GM12874 (cell line): Measurements from ENCODE around the gene TICAM1.
A peak's percentile ranks its signal among the peaks of the same experiment; 100 is the strongest.

ENCODE experiments used
- TF ChIP-seq, protein P1 (sequence below): IDR thresholded peaks from 2 replicates; pipeline ENCODE4 v1.5.1; 2011; ENCODE audit warnings: low read depth, mild to moderate bottlenecking, control low read depth, low read length, moderate library complexity; ENCODE audit not compliant: insufficient read depth

Gene TICAM1

DNA sequence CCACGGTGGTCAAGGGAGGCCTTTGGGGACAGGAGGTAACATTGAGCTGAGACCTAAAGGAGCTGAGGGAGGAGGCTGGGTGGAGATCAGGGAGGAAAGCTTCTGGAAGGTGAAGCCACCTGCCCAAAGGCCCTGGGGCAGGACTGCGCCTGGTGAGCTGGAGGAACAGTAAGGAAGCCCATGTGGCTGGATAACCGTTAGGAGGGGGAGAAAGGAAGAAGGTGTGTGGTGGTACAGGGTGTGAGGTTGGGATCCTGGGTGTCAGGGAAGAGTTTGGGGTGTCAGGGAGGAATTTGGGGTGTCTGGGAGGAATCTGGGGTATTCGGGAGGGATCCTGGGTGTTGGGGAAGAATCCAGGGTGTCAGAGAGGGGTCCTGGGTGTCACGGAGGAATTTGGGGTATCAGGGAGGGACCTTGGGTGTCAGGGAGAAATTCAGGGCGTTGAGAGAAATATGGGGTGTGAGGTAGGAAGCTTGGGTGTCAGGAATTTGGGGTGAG lies 695 bp downstream of the TICAM1 start:
- TF ChIP-seq, protein P1, sequence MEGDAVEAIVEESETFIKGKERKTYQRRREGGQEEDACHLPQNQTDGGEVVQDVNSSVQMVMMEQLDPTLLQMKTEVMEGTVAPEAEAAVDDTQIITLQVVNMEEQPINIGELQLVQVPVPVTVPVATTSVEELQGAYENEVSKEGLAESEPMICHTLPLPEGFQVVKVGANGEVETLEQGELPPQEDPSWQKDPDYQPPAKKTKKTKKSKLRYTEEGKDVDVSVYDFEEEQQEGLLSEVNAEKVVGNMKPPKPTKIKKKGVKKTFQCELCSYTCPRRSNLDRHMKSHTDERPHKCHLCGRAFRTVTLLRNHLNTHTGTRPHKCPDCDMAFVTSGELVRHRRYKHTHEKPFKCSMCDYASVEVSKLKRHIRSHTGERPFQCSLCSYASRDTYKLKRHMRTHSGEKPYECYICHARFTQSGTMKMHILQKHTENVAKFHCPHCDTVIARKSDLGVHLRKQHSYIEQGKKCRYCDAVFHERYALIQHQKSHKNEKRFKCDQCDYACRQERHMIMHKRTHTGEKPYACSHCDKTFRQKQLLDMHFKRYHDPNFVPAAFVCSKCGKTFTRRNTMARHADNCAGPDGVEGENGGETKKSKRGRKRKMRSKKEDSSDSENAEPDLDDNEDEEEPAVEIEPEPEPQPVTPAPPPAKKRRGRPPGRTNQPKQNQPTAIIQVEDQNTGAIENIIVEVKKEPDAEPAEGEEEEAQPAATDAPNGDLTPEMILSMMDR, result no peak

DNA sequence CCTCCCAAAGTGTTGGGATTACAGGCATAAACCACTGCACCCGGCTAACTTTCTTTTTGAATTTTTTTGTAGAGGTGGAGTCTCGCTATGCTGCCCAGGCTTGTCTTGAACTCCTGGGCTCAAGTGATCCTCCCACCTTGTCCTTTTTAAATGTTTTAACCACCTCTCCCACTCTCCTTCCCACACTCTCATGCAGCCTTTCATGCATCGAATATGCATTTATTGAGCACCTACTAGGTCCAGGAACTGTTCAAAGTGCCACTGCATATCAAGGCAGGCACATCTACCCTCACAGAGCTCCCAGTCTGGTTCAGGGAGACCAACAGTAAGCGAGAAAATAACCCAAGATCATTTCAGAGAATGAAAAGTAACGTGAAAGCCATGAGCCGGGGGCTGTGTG lies 1.2 kb downstream of the TICAM1 start:
- TF ChIP-seq, protein P1, result no peak

DNA sequence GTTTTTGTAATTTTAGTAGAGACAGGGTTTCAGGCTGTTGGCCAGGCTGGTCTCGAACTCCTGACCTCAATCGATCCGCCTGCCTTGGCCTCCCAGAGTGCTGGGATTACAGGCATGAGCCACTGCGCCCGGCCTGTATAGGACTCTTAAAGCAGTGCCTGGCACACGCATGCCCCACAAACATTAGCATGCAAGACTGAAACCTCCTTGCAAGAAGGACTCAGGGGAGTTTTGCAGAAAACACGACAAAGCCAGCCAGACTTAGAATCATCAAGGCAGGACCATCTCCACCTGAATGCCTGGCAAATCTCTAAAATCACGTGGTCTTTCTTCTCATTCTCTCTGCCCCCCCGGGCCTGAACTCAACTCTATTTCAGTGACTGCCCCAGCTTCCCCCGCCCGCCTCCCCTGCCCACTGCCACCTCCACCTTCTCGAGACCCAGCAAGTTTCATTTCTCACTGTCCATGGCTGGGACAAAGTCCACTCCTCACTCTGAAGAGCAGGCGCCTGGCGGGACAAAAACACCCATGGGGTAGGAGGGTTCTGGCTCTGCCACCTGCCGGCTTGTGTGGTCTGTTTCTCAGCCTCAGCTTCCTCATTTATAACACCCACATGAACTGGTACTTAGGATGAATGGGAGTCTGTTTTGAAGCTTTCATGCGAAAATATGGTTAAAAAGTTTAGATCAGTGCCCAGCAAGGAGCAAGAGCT lies 2.4 kb downstream of the TICAM1 start:
- TF ChIP-seq, protein P1, result 0 out of 2 replicates have a peak, but pooled peaks have one; percentile 15

DNA sequence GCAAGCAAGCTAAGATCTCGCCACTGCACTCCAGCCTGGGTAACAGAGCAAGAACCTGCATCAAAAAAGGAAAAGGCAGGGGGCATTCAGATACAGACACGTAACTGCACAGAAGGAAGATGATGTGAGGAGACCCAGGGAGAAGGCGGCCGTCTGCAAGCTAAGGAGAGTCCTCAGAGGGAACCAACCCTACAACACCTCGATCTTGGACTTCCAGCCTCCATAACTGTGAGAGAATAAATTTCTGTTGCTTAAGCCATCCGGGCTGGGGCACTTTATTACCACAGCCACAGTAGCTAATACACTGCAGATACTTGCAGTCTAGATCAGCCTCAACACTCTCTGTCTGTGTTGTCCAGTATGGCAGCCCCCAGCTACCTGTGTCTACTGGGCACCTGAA lies 7.9 kb downstream of the TICAM1 start:
- TF ChIP-seq, protein P1, result no peak

DNA sequence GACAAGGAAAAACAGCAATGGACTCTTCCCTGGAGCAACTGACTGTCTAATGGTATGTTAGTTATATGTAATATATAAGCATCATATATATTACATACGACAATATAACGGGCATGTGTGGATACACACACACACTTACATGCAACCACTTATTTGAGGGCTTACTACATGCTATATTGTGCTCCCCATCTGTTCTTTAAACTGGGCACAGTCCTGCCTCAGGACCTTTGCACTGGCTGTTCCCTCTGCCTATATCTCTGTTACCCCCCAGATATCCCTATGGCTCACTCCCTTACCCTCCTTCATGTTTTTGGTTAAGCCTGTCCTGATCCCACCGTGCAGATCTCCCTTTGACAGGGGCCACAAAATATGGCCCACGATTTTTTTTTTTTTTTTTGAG lies 10.2 kb downstream of the TICAM1 start:
- TF ChIP-seq, protein P1, result no peak

DNA sequence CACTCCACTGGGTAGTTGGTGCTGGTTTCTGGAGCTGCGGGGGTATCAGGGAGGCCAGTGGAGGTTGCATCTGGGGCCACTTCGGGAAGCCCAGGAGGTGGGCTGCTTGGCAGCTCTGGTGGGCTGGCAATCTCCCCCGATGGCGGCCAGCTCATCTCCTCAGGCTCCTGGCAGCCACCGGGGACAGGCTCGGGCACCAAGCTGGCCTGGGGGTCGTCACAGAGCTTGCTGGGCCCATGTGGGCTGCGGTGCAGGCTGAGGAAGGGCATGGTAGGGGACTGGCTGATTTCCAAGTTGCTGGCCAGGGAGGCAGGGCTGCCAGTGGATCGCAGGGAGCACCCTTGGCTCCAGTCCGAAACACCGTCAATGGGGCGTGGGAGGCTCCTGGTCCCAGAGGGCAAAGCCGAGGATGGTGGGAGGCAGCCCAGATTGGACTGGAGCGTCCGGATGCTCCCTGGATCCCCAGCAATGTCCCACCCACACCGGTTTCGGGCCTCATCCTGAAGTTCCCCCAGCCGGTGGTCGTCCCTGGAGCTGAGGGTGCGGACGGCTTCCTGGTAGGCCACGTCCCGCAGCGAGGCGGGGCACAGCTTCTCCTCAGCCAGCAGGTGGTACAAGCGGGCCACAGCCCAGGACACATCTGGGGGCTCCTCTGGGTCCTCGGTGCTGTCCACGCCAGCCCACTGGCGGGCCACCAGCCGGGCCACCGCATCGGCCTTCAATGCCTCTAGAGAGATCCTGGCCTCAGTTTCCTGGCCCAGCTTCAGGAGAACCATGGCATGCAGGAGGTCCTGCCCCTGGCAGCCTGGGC lies 13.8 kb downstream of the TICAM1 start:
- TF ChIP-seq, protein P1, result no peak

DNA sequence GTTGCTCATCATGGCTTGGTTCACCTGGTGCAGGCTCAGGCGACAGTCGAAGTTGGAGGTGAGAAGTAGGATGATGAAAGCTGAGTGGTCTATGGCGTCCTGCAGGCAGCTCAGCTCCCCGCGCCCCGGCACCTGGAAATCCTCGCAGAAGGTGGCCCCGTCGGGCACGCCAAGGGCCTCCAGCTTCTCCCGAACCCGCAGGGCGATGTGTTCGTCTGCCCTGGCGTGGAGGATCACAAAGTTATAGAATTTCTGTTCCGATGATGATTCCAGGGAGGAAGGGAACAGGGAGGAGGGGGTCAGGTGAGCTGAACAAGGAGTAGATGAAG lies 14.6 kb downstream of the TICAM1 start:
- TF ChIP-seq, protein P1, result no peak
